H1 (cell line): ENCODE data around the gene PPP1R1C. TPM values are rescaled to one million over a fixed set of nuclear protein-coding genes. Genes with fewer than 3 reads are reported as not detected.

Experiments
- CTCF ChIA-PET: fragments of 300-600 bp; sonication (Branson Sonifier 250); formaldehyde crosslinking; loops from one replicate; lab custom pipeline; 2021; ENCODE audit not compliant: partially characterized antibody; lab: Charles Lee
- POLR2A ChIA-PET: fragments of 300-600 bp; sonication (Branson Sonifier 250); formaldehyde crosslinking; loops from one replicate; lab custom pipeline; 2021; ENCODE audit warnings: inconsistent platforms; ENCODE audit not compliant: partially characterized antibody; lab: Charles Lee
- DNase-seq, 2 experiments: peaks; one replicate each; pipeline versions ENCODE4 v3.0.0 to v3.0.0-alpha.2; 2010 to 2022; ENCODE audit warnings: low spot score in 2 of 2, low read depth in 1 of 2, mixed read lengths in 1 of 2
- FAIRE-seq: peaks from 2 replicates; lab custom pipeline; 2011; peaks lifted over from hg19 to GRCh38; lab: Jason Lieb, UNC
- H2AFZ ChIP-seq: 2 replicates; pipeline ENCODE4 v1.8.1; 2012; ENCODE audit warnings: low read length, inconsistent platforms
- H2AK5ac ChIP-seq: 2 replicates; pipeline ENCODE4 v1.6.1; 2013; ENCODE audit warnings: low read depth, low read length
- H2BK120ac ChIP-seq: replicated peaks from 2 replicates; pipeline ENCODE3; 2013; ENCODE audit warnings: low read depth, low read length, inconsistent platforms
- H2BK12ac ChIP-seq: 2 replicates; pipeline ENCODE4 v1.6.1; 2013; ENCODE audit warnings: low read depth, low read length
- H2BK15ac ChIP-seq: 2 replicates; pipeline ENCODE4 v1.6.1; 2013; ENCODE audit warnings: low read length
- H2BK20ac ChIP-seq: 2 replicates; pipeline ENCODE4 v1.6.1; 2013; ENCODE audit warnings: low read length
- H2BK5ac ChIP-seq: 2 replicates; pipeline ENCODE4 v1.6.1; 2013; ENCODE audit warnings: low read depth, low read length
- H3K14ac ChIP-seq: 2 replicates; pipeline ENCODE4 v1.6.1; 2013; ENCODE audit warnings: inconsistent platforms; ENCODE audit not compliant: insufficient read length
- H3K18ac ChIP-seq: 2 replicates; pipeline ENCODE4 v1.6.1; 2013; ENCODE audit warnings: low read length; ENCODE audit errors: extremely low read depth
- H3K23ac ChIP-seq: 2 replicates; pipeline ENCODE4 v1.6.1; 2013; ENCODE audit warnings: inconsistent platforms; ENCODE audit not compliant: insufficient read length
- H3K23me2 ChIP-seq: 2 replicates; pipeline ENCODE4 v1.6.1; 2013; ENCODE audit warnings: low read depth, low read length
- H3K27ac ChIP-seq: 2 replicates; pipeline ENCODE4 v1.6.1; 2011; ENCODE audit warnings: low read depth, low read length, inconsistent platforms
- H3K27me3 ChIP-seq, 4 experiments: replicated peaks in 1 of 4; 1 replicate in 1 of 4; 2 replicates in 3 of 4; pipeline versions ENCODE4 v1.6.1 to v1.8.1; 2011 to 2013; ENCODE audit warnings: low read length in 3 of 4, mild to moderate bottlenecking in 3 of 4, inconsistent platforms in 2 of 4, mixed read lengths in 2 of 4, moderate library complexity in 1 of 4; ENCODE audit not compliant: control insufficient read depth in 3 of 4, insufficient read depth in 3 of 4; ENCODE audit errors: extremely low read depth in 1 of 4
- H3K36me3 ChIP-seq, 4 experiments: 2 replicates each; pipeline versions ENCODE4 v1.6.1 to v1.8.1; 2011 to 2013; ENCODE audit warnings: mild to moderate bottlenecking in 4 of 4, low read length in 3 of 4, moderate library complexity in 2 of 4, control low read depth in 1 of 4, inconsistent platforms in 1 of 4; ENCODE audit not compliant: insufficient read depth in 4 of 4, control insufficient read depth in 2 of 4
- H3K4ac ChIP-seq: replicated peaks from 2 replicates; pipeline ENCODE3; 2013; ENCODE audit warnings: low read length, low read depth, mixed read lengths, inconsistent platforms; ENCODE audit not compliant: insufficient read length
- H3K4me1 ChIP-seq, 4 experiments: replicated peaks in 1 of 4; 1 replicate in 1 of 4; 2 replicates in 3 of 4; pipeline versions ENCODE4 v1.6.1 to v1.8.1; 2011 to 2013; ENCODE audit warnings: low read length in 3 of 4, inconsistent platforms in 2 of 4, mixed read lengths in 1 of 4; ENCODE audit not compliant: insufficient read depth in 4 of 4, control insufficient read depth in 3 of 4
- H3K4me2 ChIP-seq, 2 experiments: 2 replicates each; pipeline versions ENCODE4 v1.6.1 to v1.8.1; 2011 to 2013; ENCODE audit warnings: low read depth in 2 of 2, low read length in 2 of 2, control low read depth in 1 of 2, inconsistent platforms in 1 of 2, mild to moderate bottlenecking in 1 of 2; ENCODE audit not compliant: insufficient read depth in 1 of 2
- H3K4me3 ChIP-seq, 4 experiments: fragments of 200-600, 300-600 bp in 1 of 4; sonication (generic), shearing (Covaris generic), sonication (Bioruptor Twin) in 1 of 4; 2 replicates each; pipeline versions ENCODE4 v1.5.1 to v1.8.1; 2011 to 2016; ENCODE audit warnings: low read length in 4 of 4, low read depth in 3 of 4, control low read depth in 2 of 4, inconsistent platforms in 2 of 4, mild to moderate bottlenecking in 2 of 4, mixed read lengths in 1 of 4, moderate library complexity in 1 of 4; ENCODE audit not compliant: insufficient read depth in 2 of 4; ENCODE audit errors: extremely low read depth in 1 of 4
- H3K56ac ChIP-seq: replicated peaks from 2 replicates; pipeline ENCODE3; 2013; ENCODE audit warnings: low read depth, mild to moderate bottlenecking, mixed read lengths, low read length, inconsistent platforms; ENCODE audit not compliant: insufficient read length
- H3K79me1 ChIP-seq: 2 replicates; pipeline ENCODE4 v1.6.1; 2013; ENCODE audit warnings: low read depth, low read length, control low read depth
- H3K79me2 ChIP-seq, 2 experiments: 2 replicates each; pipeline versions ENCODE4 v1.6.1 to v1.8.1; 2012 to 2013; ENCODE audit warnings: low read length in 2 of 2, mild to moderate bottlenecking in 2 of 2, inconsistent platforms in 1 of 2; ENCODE audit not compliant: insufficient read depth in 2 of 2, control insufficient read depth in 1 of 2
- H3K9ac ChIP-seq, 4 experiments: replicated peaks in 1 of 4; 1 replicate in 1 of 4; 2 replicates in 3 of 4; pipeline versions ENCODE4 v1.6.1 to v1.8.1; 2011 to 2013; ENCODE audit warnings: low read depth in 3 of 4, low read length in 3 of 4, control low read depth in 2 of 4, mild to moderate bottlenecking in 2 of 4, moderate library complexity in 2 of 4, inconsistent platforms in 1 of 4; ENCODE audit errors: extremely low read depth in 1 of 4
- H3K9me3 ChIP-seq, 2 experiments: 2 replicates each; pipeline versions ENCODE4 v1.6.1 to v1.8.1; 2012 to 2013; ENCODE audit warnings: mild to moderate bottlenecking in 2 of 2, moderate library complexity in 2 of 2, control low read depth in 1 of 2, inconsistent platforms in 1 of 2, low read depth in 1 of 2, low read length in 1 of 2, mixed read lengths in 1 of 2; ENCODE audit not compliant: insufficient read depth in 2 of 2
- H4K20me1 ChIP-seq, 2 experiments: replicated peaks in 1 of 2; 2 replicates each; pipeline versions ENCODE3 to v1.8.1; 2011 to 2013; ENCODE audit warnings: inconsistent platforms in 2 of 2, low read length in 2 of 2, mild to moderate bottlenecking in 1 of 2; ENCODE audit not compliant: insufficient read depth in 2 of 2, control insufficient read depth in 1 of 2
- H4K5ac ChIP-seq: 2 replicates; pipeline ENCODE4 v1.6.1; 2013; ENCODE audit warnings: low read length, low read depth, mixed read lengths, inconsistent platforms; ENCODE audit not compliant: insufficient read length
- H4K8ac ChIP-seq: 2 replicates; pipeline ENCODE4 v1.8.0; 2013; ENCODE audit warnings: mild to moderate bottlenecking, moderate library complexity, low read length, inconsistent platforms; ENCODE audit not compliant: insufficient read depth; ENCODE audit errors: extremely low read depth
- H4K91ac ChIP-seq: replicated peaks from 2 replicates; pipeline ENCODE3; 2013; ENCODE audit warnings: low read length, mixed read lengths, inconsistent platforms; ENCODE audit not compliant: insufficient read length
- GTF2F1 ChIP-seq: IDR thresholded peaks from 2 replicates; pipeline ENCODE4 v1.6.1; 2012; ENCODE audit warnings: low read depth, low read length, improper control_type of control experiment, borderline replicate concordance
- JUND ChIP-seq: IDR thresholded peaks from 2 replicates; pipeline ENCODE4 v1.6.1; 2011; ENCODE audit warnings: mild to moderate bottlenecking, improper control_type of control experiment, low read length
- POU5F1 ChIP-seq: IDR thresholded peaks from 2 replicates; pipeline ENCODE4 v1.6.1; 2011; ENCODE audit warnings: low read depth, mild to moderate bottlenecking, low read length, moderate library complexity
- RAD21 ChIP-seq, 2 experiments: IDR thresholded peaks in 1 of 2; conservative IDR thresholded peaks in 1 of 2; 2 replicates each; pipeline ENCODE4 v1.6.1; 2011; ENCODE audit warnings: low read depth in 2 of 2, low read length in 2 of 2, improper control_type of control experiment in 1 of 2, inconsistent platforms in 1 of 2, mild to moderate bottlenecking in 1 of 2, moderate library complexity in 1 of 2
- polyA plus RNA-seq, 7 experiments: library from polyadenylated mRNA; depleted of rRNA in 3 of 7; stranded (reverse) in 5 of 7; unstranded in 2 of 7; fragments of >200 nt in 5 of 7; fragments of 200-250 nt in 2 of 7; gene quantifications; 1 replicate in 5 of 7; 2 replicates in 1 of 7; 4 replicates in 1 of 7; pipeline versions ENCODE4 v1.2.1 to v1.2.3, GENCODE V29; 2011 to 2013; ENCODE audit warnings: missing spikeins in 2 of 7, mixed read lengths in 2 of 7
- total RNA-seq: library from RNA; stranded (reverse); fragmentation: NEBNext Ultra II Directional; extraction: Animal tissue kit (Norgen Biotek cat#: 25700); gene quantifications from 2 replicates; pipeline ENCODE4 v1.2.1, GENCODE V29; 2021

The PPP1R1C gene
- total and polyA plus RNA-seq, 2 of the 8 experiments (the other 6 are each of a cell fraction or from before 2014, with no cell fraction given) = 1.3 to 5.3 TPM

- Histone ChIP-seq H3K9me3 (no peaks in the 10 kb centered on the region), H4K8ac (no peak overlapping the region), H3K4me2 (no peak overlapping the region), H3K27ac (no peak overlapping the region), H3K14ac (no peak overlapping the region), H3K23me2 (no peaks in the 10 kb centered on the region), H4K5ac (no peak overlapping the region), H2BK5ac (no peak overlapping the region), H3K4me1 (no peaks in the 10 kb centered on the region), H3K23ac (no peak overlapping the region), H3K56ac (no peak overlapping the region), H3K79me2 (no peaks in the 10 kb centered on the region), H2BK20ac (no peak overlapping the region), H2BK120ac (no peak overlapping the region), H3K4me3 (no peak overlapping the region), H4K20me1 (no peaks in the 10 kb centered on the region), H2BK15ac (no peak overlapping the region), H3K4ac (no peak overlapping the region), H3K18ac (no peak overlapping the region), H3K27me3 (peaks cover 0 to 2% (median 0%) of the 10 kb centered on the region in 4 experiments; a peak in 1 of 7 replicates), H3K36me3 (no peaks in the 10 kb centered on the region), H2AK5ac (no peak overlapping the region), H3K79me1 (no peaks in the 10 kb centered on the region), H3K9ac (no peak overlapping the region), H2BK12ac (no peak overlapping the region), H4K91ac (no peak overlapping the region), H2AFZ (no peak overlapping the region)
- FAIRE-seq (no peak), DNase-seq (no peak)
- TF ChIP-seq GTF2F1 (no peak), POU5F1 (no peak), JUND (peak; percentile 28; the same call in 1 of the 2 replicates), RAD21 (IDR thresholded peaks at IDR 0.05 in 1 of 2, conservative IDR thresholded peaks at IDR 0.05 in 1 of 2; ENCODE audit: low read depth in 2 of 2, low read length in 2 of 2) (no peak)
- CTCF ChIA-PET = interaction anchor here (0.5 to 0.8 kb wide), 2 partner anchors 239 to 702 kb away, joined by 3 to 4 read pairs; no protein-coding TSS in a partner anchor
- POLR2A ChIA-PET = no interaction called here
Observed at GRCh38 chr2:181947273-181947672, 38.4 kb upstream of the PPP1R1C start.
